ENCODE results near the gene NOC4L. TPM values are rescaled to one million over a fixed set of nuclear protein-coding genes. Genes with fewer than 3 reads are reported as not detected.

Gene NOC4L
- total and polyA plus RNA-seq, 2 donors (not counting 3 experiments of a cell fraction or from before 2014, with no cell fraction given), result 19.4 to 29.4 TPM

- H4K20me1 ChIP-seq (replicated peaks; ENCODE audit: control insufficient read depth, extremely low read depth, insufficient read depth, low read length), result no peaks in the 10 kb centered on the region
- no peak for DNase-seq (ENCODE audit: low read depth, low spot score)
- no peak overlapping the region for H3K27ac ChIP-seq (ENCODE audit: insufficient read depth, low read depth, low read length)
- no peak overlapping the region for H3K4me2 ChIP-seq (ENCODE audit: insufficient read depth, low read length)
- no peak for FAIRE-seq
- no peak overlapping the region for H3K9ac ChIP-seq (replicated peaks; ENCODE audit: extremely low read depth, insufficient read depth, low read length)
- POLR2A ChIA-PET, result no interaction called here
- no peak overlapping the region for H2AFZ ChIP-seq (ENCODE audit: low read depth, low read length)
- H3K4me3 ChIP-seq (replicated peaks in 1 of 3; ENCODE audit: insufficient read depth in 1 of 3, low read depth in 1 of 3, low read length in 3 of 3), result no peak overlapping the region
- no peaks in the 10 kb centered on the region for H3K9me3 ChIP-seq (replicated peaks; ENCODE audit: control insufficient read depth, insufficient read depth, low read length)
- H3K36me3 ChIP-seq (ENCODE audit: control insufficient read depth in 2 of 2, extremely low read depth in 1 of 2, insufficient read depth in 2 of 2, low read length in 2 of 2), result no peaks in the 10 kb centered on the region
- CTCF ChIA-PET, result no interaction called here
- no peaks in the 10 kb centered on the region for H3K79me2 ChIP-seq (ENCODE audit: control insufficient read depth, insufficient read depth, low read length)
- intact Hi-C loops (cut with micrococcal nuclease), result no loop called here
- no peaks in the 10 kb centered on the region for H3K4me1 ChIP-seq (ENCODE audit: control insufficient read depth, extremely low read depth, insufficient read depth, low read length)
- H3K9me1 ChIP-seq (replicated peaks; ENCODE audit: control insufficient read depth, extremely low read depth, insufficient read depth, low read length), result no peaks in the 10 kb centered on the region
- H3K27me3 ChIP-seq (ENCODE audit: control insufficient read depth in 2 of 2, insufficient read depth in 2 of 2, low read length in 2 of 2), result peaks cover 0 to 2% of the 10 kb centered on the region in 2 experiments
- no peak for TF ChIP-seq CTCF (IDR thresholded peaks at IDR 0.05; ENCODE audit: extremely low read depth in 1 of 2, insufficient read depth in 1 of 2, low read depth in 1 of 2, low read length in 2 of 2)
- no peak for TF ChIP-seq EZH2 (IDR thresholded peaks at IDR 0.05; ENCODE audit: borderline replicate concordance, low read depth, low read length, severe bottlenecking)
- TF ChIP-seq JUN (IDR thresholded peaks at IDR 0.05; ENCODE audit: borderline replicate concordance, insufficient read depth, insufficient read length, low read depth), result no peak
- TF ChIP-seq POLR2A (IDR thresholded peaks at IDR 0.05; ENCODE audit: low read depth, low read length), result no peak
- no peak for TF ChIP-seq POLR2AphosphoS5 (IDR thresholded peaks at IDR 0.05; ENCODE audit: insufficient read depth, low read depth, low read length)
- no peak for TF ChIP-seq GATA2 (IDR thresholded peaks at IDR 0.05; ENCODE audit: insufficient read depth, insufficient read length, low read depth, low read length)
- TF ChIP-seq MYC (IDR thresholded peaks at IDR 0.05; ENCODE audit: low read depth, low read length), result no peak
- no peak for TF ChIP-seq MAX (IDR thresholded peaks at IDR 0.05; ENCODE audit: insufficient read depth, insufficient read length)
- no peak for TF ChIP-seq FOS (IDR thresholded peaks at IDR 0.05; ENCODE audit: borderline replicate concordance, insufficient read depth, low read length)
- dilution Hi-C loops (cut with MboI; ENCODE audit: extremely low pct_ligation_motif_present, low sequenced_read_pairs), result no loop called here
- no TSS peak for BruUV-seq (replicated peaks)
Observed at GRCh38 chr12:132174015-132174838, 30.0 kb downstream of the NOC4L start.
